GM19025 (cell line): Measurements from ENCODE around the gene CELF2.
A peak's percentile ranks its signal among the peaks of the same experiment; 100 is the strongest.
"Not testable (repeated sequence)": the region's sequence is repeated elsewhere in the genome, so short reads cannot be mapped to it uniquely, and the experiment has no call there.

ENCODE experiments used
- ATAC-seq: cut with Tn5 transposase; IDR thresholded peaks from one replicate; pipeline ENCODE4 v1.9.1; 2021; ENCODE audit warnings: mild to moderate bottlenecking, low read depth, moderate library complexity; ENCODE audit not compliant: unreplicated experiment

CELF2 gene

DNA sequence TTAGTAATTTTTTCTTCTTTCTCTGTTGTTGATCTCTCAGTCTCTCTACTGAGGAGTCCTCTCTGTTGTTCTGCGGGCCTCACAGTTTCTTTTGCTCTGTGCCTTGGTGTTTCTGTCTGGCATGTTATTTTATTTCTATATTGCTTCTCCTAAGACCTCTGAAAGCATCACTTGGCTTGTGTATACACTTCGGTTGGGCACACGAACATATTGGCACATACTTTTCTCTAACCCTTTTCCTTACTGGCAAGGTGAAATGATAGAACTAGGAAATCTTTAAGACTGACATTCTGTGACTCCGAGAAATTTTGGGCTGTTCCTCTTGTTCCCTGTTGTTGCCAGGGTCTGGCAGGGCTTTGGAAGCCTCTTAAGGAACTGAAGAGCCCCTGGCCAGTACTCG is 148.9 kb downstream of the CELF2 start:
- no peak for ATAC-seq

DNA sequence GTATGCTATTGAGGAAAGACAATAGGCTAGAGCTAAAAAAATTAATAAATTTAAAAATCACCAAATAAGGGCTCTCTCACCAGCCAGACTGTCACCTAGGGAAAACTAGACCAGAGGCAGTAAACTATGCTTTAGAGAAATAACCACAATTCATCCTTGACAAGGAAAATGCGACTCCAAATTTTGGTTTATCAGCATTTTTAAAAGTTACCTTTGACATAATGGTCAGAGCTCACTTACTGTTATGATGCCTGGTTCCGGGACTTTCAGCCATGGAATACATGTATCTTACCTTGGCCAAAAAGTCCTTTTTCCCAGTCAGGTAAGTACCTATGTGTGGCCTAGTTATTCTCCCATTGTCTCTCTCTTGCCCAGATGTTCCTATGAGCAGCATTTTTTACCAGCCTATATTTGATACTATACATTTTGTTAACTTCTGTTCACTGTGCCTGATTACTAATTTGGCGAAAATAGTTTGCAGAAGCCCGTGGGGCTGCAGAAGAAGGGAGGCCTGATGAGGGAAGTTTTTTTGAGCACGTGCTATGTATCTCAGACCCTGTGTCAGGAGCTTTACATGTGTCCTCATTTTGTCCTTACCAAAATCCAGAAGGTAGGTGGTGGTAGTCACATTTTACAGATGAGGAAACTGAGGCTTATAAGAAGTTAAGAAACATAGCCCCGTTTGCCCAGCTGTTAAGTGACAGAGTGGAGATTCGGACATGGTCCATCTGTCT is 149.7 kb downstream of the CELF2 start:
- no peak for ATAC-seq

DNA sequence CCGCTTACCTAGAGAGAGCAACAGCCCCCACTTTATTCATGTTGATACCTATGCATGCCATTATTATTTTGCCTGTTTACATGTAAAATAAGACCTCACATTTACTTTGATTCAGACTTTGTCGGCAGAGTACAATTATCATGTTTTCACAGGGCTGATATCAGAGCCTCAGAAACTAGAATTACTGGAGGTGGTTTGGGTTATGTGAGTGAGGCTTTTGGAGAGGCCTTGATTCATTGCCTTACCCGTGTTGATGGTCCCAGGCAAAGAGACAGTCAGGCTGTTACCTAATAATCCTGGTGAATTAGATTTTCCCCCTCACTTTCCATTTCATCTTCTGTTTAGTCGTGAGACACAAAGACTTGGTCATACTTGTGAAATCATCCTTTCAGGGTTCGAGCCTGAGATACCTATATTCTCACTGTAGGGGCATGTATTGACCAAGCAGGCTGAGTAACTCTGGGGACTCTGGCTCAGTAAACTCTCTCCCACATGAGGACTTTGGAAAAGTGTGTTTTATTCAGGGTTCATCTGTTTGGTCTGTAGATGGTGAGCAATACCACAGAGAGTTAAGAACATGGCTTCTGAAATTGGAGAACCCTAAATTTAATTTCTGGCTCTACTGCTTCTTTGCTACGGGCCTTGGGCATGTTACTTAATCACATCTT is 150.9 kb downstream of the CELF2 start:
- no peak for ATAC-seq

DNA sequence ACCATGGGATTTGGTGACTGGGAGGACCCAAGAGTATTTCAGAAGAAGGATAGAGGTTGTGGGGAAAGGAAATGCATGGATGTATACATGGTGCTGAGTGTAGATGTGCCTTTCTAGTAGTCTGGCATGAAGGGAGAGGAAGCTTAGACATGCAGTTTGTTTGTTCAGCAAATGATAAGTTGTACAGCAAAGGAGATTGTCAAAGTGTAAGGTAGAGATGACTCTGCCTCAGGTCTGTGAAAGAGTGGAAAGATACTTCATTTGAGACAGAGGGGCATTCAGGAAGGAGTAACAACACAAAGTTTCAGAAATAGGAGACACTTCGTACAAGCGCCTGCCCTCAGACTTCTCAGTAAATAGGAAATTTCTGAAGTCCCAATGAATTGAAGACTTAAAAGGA is 152.3 kb downstream of the CELF2 start:
- ATAC-seq: no peak

DNA sequence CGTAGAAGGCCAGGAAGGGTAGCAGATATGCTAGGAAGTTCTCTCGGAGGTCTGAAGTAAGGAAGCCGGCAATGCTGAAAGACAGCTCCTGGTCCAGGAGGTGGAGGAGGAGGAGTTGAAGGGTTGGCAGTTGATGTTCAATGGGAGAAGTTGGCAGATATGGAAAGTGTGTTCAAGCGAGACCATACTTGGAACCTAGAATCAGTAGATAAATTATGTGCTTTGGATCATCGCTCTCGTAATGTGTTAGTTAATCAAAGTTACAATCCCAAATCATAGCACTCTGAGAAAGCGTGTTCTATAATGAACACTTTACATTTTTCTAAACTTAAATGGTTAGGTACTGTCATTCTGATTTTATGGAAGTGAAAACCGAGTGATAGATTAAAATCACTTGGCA is 152.9 kb downstream of the CELF2 start:
- ATAC-seq: no peak

DNA sequence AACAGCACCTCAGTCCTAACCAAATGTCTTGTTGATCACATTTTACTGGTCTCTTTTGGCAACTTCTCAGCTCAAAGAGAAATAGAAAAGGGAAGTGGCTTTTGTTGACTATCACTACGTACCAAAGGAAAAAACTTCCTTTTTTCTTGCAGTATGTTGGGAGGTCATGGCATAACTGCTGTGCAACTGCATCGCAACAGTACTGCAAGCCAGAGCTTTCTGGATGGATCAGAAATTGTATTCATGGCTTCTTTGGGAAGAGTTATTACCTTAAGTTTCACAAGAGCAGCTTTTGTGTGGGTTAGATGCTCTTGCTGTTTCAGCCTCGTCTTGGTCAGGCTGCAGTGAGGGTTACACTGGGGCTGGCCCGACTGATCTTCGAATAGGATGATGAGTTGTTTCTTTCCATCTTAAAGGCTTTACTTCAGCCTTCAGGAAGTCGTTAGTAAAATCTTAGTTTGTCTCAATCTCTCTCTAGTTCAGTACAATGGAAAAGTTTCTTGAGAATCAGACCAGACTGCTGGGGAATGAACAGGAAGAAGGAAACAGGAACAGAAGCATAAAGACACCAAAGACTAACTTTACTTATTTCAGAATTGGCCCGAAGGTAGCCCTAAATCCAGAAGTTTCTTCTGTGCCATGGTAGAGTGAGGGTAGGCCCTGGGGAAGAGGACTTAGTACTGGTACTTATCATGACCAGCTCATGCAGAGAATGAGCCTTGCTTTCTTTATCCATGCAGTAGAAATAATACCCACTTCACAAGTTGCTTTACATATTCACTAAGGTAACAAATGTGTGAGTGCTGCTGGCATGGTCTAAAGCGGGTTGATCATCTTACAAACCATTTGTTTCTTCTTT is 153.6 kb downstream of the CELF2 start:
- ATAC-seq: peak; percentile 37

DNA sequence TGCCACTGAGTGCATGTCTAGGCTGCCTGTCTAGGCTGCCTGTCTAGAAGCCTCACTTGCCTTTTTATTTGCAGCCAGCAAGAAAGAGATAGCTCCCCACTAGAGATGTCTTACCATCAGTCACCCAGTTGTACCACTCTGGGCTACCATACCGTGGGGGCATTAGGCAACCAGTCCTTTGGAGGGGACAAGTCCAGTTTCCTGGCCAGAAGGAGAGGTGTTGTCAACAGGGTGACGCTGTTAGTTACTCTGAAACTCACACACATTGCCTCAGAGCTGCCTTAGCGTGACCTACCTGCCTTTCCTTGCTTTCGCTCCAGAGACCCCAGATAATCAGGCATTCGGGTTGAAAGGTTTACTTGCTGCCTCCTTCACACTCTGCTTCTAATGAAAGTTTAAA is 155.4 kb downstream of the CELF2 start:
- ATAC-seq: no peak

DNA sequence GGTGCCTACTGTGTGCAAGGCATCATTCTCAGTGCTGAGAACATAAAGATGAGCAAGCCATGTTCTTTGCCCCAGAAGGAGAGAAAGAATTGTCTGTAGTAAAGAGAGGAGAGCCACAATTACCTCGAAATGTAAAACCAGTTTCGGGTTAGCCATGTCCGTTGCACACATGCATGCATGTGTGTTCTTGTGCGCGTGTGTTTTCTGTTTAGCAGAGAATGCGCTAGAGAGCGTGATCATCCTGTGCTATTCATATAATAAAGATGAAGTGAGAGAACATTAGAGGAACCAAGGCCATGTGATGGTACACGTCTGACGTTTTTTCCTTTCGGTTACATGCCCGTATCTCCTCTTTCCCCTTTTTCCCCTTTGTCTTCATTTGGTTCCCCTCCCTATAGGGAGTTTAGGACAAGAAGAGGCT is 158.2 kb downstream of the CELF2 start:
- ATAC-seq: peak; percentile 27

DNA sequence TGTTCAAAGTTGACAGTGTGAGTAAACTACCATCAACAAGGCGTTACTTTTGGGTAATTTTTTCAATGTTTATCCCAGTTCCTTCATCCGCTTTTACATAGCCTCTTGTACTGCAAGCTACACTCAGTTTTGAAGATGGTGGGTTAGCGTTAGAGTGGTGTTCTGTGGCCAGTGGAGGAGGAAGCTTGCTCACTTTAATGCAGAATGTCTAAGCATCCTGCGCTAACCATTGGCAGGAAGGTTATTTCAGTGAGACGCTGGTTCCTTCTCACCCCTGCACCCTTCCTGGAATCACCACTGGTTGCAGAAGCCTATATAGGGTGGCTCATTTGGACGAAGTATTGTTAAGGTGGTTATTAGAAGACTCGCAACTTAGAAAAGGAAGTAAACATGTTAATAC is 159.1 kb downstream of the CELF2 start:
- no peak for ATAC-seq

DNA sequence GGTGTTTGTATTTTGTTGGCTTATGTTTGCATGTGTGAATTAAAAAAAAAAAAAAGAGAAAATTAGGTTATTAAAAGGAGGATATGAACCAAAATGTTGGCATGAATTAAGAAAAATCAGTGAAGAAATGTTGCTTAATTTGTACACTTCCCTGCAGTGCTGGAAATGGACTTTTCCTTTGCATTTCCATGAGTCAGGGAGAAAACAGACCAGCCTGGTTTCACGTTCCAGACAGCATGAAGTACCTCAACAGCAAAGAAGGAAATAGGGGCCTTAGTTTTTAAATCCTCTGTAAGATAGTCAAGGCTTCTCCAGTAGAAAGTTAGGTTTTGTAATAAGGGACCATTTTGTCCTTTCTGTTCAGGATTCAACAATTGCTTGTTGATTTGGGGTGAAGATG is 159.7 kb downstream of the CELF2 start:
- no peak for ATAC-seq

DNA sequence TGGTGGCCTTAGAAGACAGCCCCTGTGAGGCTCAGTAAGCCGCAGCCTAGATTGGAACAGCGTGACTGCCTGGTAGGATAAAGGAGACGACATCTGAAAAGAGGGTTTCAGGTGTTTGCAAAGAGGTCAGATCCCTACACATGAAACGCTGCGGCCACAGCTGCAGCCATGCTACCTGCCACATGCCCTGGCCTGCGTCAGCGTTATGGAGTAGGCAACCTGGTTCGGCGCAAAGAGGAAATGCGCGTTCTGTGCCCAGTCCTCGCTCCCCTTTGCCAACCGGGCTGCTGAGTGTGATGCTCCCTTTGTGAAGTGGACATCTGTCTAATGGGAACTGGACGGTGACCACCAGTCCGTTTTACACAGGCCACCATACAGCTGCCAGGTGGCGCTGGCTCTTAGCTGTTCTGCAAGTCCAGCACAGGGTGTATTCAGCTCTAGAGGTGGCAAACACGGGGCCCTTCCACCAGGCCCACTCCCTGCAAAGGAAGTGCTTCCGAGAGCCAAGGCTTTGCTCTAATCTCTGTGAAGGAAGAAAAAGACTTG is 160.3 kb downstream of the CELF2 start:
- no peak for ATAC-seq

DNA sequence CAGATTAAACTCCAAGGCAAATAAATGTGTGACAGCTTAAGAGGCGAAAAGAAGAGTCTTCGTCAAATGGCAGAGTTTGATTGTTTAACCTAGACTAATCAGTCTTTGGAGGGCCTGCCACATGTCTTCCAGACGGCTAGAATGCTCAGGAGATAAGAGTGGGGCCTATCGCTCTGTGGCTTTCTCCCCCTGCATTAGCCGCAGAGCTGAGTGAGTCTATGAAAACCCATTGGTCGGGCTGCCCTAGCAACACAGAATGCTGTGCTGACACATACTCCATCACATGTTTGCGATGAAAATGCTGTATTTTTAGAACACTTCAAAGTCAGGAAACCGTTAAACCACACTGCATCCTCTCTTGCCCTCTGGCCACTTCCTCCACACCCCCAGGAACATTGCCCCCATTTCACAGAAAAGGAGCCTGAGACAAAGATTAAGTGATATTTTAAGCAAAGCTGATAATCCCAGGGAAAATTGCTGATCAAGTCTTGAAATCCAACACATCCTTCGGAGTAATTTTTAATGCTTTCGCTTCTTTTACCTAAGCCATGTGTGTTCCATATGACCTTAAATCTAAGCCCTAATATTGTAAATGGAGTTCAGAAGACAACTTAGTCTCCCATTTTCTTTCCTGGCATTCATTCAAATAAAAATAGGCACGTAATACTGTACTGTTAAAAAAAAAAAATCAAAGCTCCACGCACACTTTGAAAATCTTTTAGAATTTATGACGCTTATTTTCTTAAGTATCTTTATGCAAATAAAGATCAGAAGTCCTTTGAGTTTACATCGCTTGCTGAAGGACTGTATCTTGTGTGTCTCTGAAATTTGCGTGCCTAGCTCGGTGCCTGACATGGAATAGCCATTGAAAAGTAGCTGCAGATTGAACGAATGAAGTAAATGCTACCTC is 161.2 kb downstream of the CELF2 start:
- peak; percentile 75 for ATAC-seq

DNA sequence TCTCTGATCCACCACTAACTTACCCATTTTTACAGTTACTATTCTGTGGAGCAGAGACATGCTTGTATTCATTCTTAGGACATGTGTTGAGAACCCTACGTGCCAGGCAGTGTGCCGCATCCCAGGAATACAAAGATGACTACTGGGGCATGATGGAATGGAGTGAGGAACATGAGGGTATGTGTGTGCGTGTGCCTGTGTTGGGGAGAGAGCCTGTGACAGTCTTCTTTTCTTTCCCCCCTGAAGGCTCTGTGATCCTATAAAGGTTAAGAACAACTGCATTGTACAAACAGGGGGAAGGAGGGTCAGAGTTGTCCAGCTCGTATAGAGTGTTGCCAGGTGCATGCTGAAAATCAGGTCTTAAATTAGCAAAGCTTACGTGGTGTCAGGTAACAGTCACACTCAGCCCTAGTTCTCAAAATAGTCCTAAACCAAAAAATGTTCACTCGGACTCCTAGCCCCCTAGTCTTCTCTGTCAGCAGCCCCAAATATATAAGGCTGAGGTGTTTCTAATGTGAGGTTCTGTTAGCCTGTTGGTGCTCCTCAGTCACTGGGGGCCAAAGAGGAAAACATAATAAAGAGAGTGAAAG is 161.9 kb downstream of the CELF2 start:
- ATAC-seq: no peak

DNA sequence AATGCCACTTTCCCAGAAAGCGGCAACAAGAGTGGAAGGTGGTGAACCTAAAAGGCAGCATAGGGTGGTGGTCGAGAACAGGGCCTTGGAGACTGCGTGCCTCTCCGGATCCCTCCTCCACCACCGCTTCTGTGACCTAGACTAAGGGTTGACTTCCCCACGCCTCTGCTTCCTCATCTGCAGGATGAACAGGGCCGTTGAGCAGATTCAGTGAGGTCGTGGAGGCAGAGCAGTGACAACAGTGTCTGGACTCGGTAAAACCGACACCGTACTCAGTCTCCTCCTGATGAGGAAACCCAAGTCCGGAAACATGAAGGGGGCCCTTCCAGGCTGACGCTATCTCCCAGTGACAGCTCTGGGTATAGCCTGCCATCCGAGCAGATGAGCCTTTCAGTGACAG is 162.6 kb downstream of the CELF2 start:
- no peak for ATAC-seq

DNA sequence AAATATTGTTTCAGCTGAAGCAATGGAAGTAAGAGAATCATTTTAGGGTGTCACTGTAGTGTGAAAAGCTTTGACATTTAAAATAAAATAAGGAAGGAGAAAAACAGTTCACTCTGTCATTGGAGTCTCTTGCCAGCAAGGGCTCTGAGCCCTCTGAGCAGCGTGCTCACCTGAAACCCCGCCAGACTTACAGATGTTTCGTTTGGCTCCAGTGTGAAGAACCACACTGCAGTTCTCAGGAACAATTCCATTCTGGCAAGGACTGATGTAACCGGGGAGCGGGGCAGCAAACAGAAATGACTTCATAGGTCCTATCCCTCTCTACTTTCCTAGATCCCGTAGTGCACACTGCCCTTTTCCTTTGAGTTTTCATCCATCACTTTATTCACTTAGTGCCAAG is 164.3 kb downstream of the CELF2 start:
- ATAC-seq: no peak

DNA sequence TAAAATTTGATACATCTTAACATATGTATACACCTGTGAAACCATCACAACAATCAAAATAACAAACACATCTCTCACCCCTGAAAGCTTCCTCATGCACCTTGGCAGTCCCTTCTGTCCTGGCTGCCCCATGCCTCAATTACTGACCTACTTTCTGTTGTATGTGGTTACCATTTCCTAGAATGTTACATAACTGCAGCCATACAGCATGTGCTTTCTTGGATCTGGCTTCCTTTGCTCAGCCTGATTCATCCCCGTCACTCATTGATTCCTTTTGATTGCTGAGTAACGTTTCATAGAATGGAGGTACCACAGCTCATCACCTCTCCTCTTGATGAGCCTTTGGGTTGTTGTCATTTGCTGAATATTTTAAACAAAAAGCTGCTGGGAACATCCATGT is 165.3 kb downstream of the CELF2 start:
- ATAC-seq: no peak

DNA sequence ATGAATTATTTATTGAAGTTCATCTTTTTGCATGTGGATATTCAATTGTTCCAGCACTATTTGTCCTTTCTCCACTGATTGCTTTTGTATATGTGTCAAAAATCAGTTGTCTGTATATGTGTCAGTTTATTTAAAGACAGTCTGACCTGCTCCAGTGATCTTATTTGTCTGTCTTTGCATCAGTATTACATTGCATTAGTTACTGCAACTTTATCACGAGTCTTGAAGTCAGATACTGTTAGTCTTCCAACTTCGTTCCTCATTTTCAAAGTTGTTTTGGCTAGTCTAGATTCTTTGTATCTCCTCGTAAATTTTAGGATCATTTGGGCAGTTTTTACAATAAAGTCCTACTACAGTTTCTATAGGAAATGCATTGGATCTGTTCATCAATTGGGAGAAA is 166.4 kb downstream of the CELF2 start:
- no peak for ATAC-seq

DNA sequence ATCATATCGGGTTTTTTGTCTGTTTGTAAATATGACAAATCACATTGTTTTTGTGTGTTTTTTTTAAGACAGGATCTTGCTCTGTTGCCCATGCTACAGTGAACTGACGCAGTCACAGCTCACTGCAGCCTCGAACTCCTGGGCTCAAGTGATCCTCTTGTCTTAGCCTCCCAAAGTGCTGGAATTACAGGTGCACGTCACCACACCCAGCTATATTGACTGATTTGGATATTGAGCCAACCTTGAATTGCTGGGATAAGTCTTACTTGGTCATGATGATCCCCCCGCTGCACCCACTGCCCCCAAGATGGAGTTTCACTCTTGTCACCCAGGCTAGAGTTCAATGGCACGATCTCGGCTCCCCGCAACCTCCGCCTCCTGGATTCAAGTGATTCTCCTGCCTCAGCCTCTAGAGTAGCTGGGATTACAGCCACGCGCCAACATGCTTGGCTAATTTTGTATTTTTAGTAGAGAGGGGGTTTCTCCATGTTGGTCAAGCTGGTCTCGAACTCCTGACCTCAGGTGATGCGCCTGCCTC is 167.5 kb downstream of the CELF2 start:
- not testable (repeated sequence) for ATAC-seq

DNA sequence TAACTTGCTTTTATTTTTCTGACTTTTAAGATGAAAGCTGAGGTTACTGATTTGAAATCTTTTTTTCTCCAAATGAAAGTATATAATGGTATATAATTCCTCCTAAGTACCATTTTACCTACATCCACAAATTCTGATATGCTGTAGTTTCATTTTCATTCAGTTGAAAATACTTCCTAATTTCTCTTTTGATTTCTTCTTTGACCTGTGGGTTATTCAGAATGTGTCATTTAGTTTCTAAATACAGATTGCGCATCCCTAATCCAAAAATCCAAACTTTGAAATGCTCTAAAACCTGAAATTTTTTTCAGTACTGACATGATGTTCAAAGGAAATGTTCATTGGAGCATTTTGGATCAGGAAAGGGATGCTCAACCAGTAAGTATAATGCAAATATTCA is 168.7 kb downstream of the CELF2 start:
- ATAC-seq: no peak
